ENCODE data around the gene TMEM132D.

GRCh38 chr12:129296671-129297070, 607.2 kb downstream of the TMEM132D start:
- no peak for TF ChIP-seq TEAD1 (CRISPR knock-in tag; IDR thresholded peaks at IDR 0.05)
- no peak for TF ChIP-seq ZBTB43 (CRISPR knock-in tag; IDR thresholded peaks at IDR 0.05)

Measured in WTC11 (cell line).